Stimulated activated CD4-positive, alpha-beta T cell treated with anti-CD3 and anti-CD28 coated beads, Interleukin-15, amount 100 ng/mL, for 1 hour (primary cell): Measurements from ENCODE around the gene AMBRA1.

Experiments
- DNase-seq, 2 donors: peaks; one replicate each; pipeline ENCODE4 v3.0.0-alpha.2; 2020; ENCODE audit warnings: low read depth in 1 of 2, low spot score in 1 of 2

Gene AMBRA1

GRCh38 chr11:46480166-46480726 lies 113.6 kb downstream of the AMBRA1 start:
- no peak for DNase-seq

- no peak for DNase-seq
Observed at GRCh38 chr11:46479601-46480000, 114.2 kb downstream of the AMBRA1 start.

- DNase-seq, result no peak
Observed at GRCh38 chr11:46478196-46478595, 115.6 kb downstream of the AMBRA1 start.

GRCh38 chr11:46477136-46477535 lies 116.7 kb downstream of the AMBRA1 start:
- no peak for DNase-seq

GRCh38 chr11:46475926-46476545 lies 117.8 kb downstream of the AMBRA1 start:
- DNase-seq, result no peak

GRCh38 chr11:46475051-46475925 lies 118.5 kb downstream of the AMBRA1 start:
- DNase-seq, result no peak

- no peak for DNase-seq
Observed at GRCh38 chr11:46472662-46472994, 121.2 kb downstream of the AMBRA1 start.

- DNase-seq, result no peak
Observed at GRCh38 chr11:46471943-46472661, 121.7 kb downstream of the AMBRA1 start.

GRCh38 chr11:46469926-46470325 lies 123.9 kb downstream of the AMBRA1 start:
- DNase-seq, result no peak

GRCh38 chr11:46465683-46466082 lies 128.1 kb downstream of the AMBRA1 start:
- no peak for DNase-seq

- no peak for DNase-seq
Observed at GRCh38 chr11:46463701-46464421, 130.0 kb downstream of the AMBRA1 start.

- no peak for DNase-seq
Observed at GRCh38 chr11:46461461-46461927, 132.3 kb downstream of the AMBRA1 start.

GRCh38 chr11:46458491-46458890 lies 135.3 kb downstream of the AMBRA1 start:
- DNase-seq, result no peak

GRCh38 chr11:46457659-46458424 lies 136.0 kb downstream of the AMBRA1 start:
- DNase-seq, result no peak

GRCh38 chr11:46457021-46457420 lies 136.8 kb downstream of the AMBRA1 start:
- no peak for DNase-seq

- no peak for DNase-seq
Observed at GRCh38 chr11:46456269-46457001, 137.4 kb downstream of the AMBRA1 start.

- DNase-seq, result no peak
Observed at GRCh38 chr11:46455834-46456233, 138.0 kb downstream of the AMBRA1 start.

GRCh38 chr11:46452918-46453517 lies 140.8 kb downstream of the AMBRA1 start:
- no peak for DNase-seq

- no peak for DNase-seq
Observed at GRCh38 chr11:46451759-46452158, 142.1 kb downstream of the AMBRA1 start.
